Activated naive CD8-positive, alpha-beta T cell treated with anti-CD3 and anti-CD28 coated beads for 36 hours (primary cell): ENCODE data around the gene SF3A2. TPM values are rescaled to one million over a fixed set of nuclear protein-coding genes. Genes with fewer than 3 reads are reported as not detected.

Experiments used
- DNase-seq: peaks from one replicate; pipeline ENCODE4 v3.0.0; 2021
- H3K27ac Mint-ChIP-seq: one replicate; pipeline ENCODE4 v1.8.0; 2022; ENCODE audit warnings: mild to moderate bottlenecking, moderate library complexity, mixed read lengths
- H3K27me3 Mint-ChIP-seq: one replicate; pipeline ENCODE4 v1.8.0; 2022; ENCODE audit warnings: mild to moderate bottlenecking, mixed read lengths
- H3K36me3 Mint-ChIP-seq: one replicate; pipeline ENCODE4 v1.8.0; 2021; ENCODE audit warnings: mild to moderate bottlenecking, mixed read lengths
- H3K4me1 Mint-ChIP-seq: one replicate; pipeline ENCODE4 v1.8.0; 2021; ENCODE audit warnings: mixed read lengths
- H3K4me3 Mint-ChIP-seq: one replicate; pipeline ENCODE4 v1.8.0; 2022; ENCODE audit warnings: mild to moderate bottlenecking, moderate library complexity, mixed read lengths
- H3K9me3 Mint-ChIP-seq: one replicate; pipeline ENCODE4 v1.8.0; 2022; ENCODE audit warnings: mixed read lengths
- total RNA-seq, 2 experiments: library from RNA; stranded (reverse); gene quantifications; one replicate each; pipeline ENCODE4 v1.2.3, GENCODE V29; 2021

The SF3A2 gene
- total RNA-seq, 2 experiments from 2014 or later = 160 to 162 TPM

DNA sequence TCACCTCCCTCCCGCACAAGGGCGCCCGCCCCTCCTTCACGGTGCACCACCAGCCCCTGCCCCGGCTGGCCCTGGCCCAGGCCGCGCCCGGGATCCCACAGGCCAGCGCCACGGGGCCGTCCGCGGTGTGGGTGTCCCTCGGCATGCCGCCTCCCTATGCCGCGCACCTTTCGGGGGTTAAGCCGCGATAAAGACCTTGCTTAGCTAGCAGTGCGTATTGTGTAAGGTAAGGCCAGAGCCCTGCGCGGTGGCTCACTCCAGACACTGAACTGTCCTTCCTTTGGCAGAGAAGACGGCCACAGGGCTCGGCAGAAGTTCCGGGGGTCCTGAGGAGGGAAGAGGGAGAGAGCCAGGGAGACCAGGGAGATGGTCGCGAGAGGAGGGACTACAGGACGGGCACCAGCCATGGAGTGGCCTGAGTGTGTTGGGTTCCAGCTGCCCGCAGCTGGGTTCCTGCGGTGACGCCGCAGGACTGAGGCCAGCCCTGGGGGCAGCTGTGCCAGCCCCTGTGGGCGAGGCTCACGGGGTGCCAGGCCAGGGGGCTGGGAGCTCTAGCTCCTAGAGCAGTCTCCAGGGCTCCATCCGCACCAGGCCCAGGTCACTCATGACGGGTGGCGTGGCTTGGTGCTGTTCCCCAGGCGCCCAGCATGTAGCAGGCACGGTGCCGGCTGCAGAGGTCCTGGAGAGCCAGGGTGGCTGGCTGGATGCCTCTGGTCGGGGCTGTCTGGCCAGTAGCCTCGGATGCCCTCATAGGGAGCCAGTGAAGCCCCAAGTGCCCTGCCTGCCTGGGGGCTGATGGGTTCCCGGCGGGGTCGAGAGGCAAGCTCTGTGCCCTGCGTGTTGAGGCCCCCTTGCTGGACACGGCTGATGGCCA, 8.2 kb upstream of the SF3A2 start:
- DNase-seq = no peak
- Mint-ChIP-seq H3K4me1 (peaks cover 12% of the 10 kb centered on the region), H3K4me3 (no peak overlapping the region), H3K27ac (no peak overlapping the region), H3K36me3 (peaks cover 18% of the 10 kb centered on the region), H3K9me3 (no peaks in the 10 kb centered on the region), H3K27me3 (no peaks in the 10 kb centered on the region)

DNA sequence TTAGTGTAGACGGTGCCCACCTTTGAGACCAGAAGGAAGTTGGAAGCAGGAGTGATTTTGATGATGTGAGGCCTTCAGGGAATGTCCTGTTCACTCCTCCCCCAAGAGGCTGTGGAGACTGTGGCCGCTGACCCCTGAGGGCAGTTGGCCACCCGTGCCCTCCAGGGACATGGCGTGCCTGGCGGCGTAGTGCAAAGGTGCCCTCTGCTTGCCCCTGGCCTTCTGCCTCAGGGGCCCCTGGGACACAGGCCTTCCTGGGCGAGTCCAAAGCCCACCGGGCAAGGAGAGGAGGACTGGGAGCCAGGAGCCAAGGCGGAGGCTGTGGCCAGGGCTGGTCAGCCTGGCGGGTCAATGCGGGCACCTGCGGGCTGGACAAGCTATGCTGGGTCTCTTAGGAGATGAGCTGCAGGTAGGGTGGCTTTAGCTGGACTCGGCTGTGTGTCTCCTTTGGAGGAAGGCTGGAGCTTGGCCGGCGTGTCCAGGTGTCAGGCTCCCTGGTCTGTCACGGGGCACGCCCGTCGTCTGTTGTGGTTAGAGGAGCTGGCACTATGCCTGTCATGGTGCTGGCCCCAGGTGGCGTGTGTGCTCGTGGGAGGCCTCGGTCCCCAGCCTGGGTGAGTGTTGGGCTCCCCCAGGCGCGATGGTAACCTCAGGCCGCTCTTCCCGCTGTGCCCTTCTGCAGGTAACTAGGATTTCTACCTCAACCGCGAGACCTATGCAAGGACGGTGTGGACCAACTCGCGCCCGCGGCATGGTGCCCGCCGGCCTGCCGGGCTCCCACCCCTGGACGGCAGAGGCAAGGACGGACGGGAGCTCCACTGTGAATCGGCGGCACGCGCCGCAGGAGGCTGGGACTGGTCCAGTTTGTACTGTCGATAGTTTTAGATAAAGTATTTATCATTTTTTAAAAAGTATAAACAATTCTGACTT, 7.3 kb upstream of the SF3A2 start:
- Mint-ChIP-seq H3K4me3 (no peak overlapping the region), H3K27me3 (no peaks in the 10 kb centered on the region), H3K27ac (no peak overlapping the region)

DNA sequence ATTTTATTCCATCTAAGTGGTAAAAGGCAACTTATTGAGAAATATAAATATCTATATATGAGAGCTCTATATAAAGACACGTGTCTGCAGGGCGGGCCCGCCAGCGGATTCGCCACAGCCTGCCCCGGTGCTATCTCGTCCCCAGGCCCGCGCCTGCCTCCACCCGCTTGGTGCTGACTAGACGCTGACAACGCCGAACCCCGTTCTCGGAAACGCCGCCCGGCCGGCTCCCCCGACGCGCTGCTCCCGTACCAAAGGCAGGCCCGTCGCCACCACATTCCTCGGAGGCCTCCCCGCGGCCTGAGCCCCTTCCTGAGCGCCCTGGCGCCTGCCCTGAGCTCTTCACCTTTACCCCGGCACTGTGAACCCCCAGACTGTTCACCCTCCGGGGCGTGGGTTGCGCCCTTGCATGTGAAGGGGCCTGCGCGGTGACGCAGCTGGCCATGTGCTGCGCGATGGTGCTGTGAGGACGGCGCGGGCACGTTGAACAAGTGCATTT, 6.5 kb upstream of the SF3A2 start:
- Mint-ChIP-seq H3K27me3 (no peaks in the 10 kb centered on the region), H3K4me1 (peaks cover 16% of the 10 kb centered on the region), H3K9me3 (no peaks in the 10 kb centered on the region), H3K4me3 (no peak overlapping the region), H3K36me3 (peaks cover 17% of the 10 kb centered on the region), H3K27ac (no peak overlapping the region)
- DNase-seq = no peak

More for the DNA sequence above, 7.3 kb upstream of the SF3A2 start:
- no peak for DNase-seq
- no peaks in the 10 kb centered on the region for H3K9me3 Mint-ChIP-seq
- peaks cover 11% of the 10 kb centered on the region for H3K4me1 Mint-ChIP-seq
- peaks cover 16% of the 10 kb centered on the region for H3K36me3 Mint-ChIP-seq

DNA sequence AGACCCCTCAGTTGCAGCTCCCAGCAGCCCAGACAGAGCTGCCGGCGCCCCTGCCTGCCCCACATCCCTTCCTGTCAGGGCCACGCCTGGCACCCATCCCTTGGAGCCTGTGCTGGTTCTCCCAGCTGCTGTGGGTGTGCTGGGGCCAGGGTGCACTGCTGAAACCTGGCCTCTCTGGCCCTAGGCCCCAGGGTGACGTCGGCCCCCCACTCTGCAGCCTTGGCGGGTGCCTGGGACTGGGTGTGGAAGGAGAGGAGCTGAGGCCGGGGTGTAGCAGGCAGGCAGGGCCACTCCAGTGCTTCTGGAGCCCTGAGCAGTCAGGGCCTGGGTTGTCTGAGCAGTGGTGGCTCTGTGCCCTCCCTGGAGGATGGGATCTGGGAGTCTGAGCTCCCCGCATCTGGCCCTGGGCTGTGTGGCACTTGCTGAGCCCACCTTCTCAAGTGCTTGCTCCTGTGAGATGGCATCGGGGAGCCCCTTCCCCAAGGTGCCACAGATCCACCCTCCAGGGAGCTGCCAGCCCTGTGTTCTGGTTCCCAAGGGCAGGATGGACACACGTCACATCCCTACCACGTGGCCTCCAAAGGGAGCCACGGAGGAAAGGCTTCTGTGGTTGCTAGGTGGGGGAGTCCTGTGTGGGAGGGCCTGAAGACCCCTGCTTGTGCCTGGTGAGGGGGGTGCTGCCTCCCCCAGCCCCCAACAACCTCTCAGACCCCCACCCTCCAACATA, 5.7 kb upstream of the SF3A2 start:
- no peak for DNase-seq
- Mint-ChIP-seq H3K4me3 (no peak overlapping the region), H3K9me3 (no peaks in the 10 kb centered on the region), H3K27ac (no peak overlapping the region), H3K4me1 (peaks cover 20% of the 10 kb centered on the region), H3K27me3 (no peaks in the 10 kb centered on the region), H3K36me3 (peaks cover 17% of the 10 kb centered on the region)

DNA sequence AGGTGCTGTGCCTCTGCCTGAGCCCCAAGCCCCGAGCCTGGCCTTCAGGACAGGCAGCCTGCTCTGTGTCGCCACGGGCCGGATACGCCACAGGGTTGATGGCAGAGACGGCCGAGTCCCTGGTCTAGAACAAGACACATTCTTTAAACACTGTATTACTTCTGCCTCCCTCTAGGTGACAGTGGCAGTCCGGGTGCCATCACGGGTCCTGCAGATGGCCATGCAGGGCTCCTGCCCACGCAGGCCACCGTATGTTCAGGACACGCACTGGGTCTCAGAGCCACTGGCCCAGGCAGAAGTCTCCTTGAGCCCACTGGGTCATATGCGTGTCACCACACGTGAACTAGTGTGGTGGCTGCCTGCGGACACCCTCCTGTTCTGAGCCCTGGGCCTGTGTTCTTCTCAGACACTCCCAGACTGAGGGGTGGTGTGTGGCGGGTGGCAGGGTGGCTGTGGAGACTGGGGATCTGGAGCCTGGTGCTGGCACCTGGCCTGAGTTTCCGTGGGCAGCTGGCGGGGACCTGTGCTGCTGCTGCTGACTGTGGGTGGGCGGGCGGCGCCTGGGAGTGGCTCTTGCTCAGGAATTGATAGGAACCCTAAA, 4.9 kb upstream of the SF3A2 start:
- DNase-seq = no peak
- Mint-ChIP-seq H3K9me3 (no peaks in the 10 kb centered on the region), H3K27ac (no peak overlapping the region), H3K27me3 (no peaks in the 10 kb centered on the region), H3K36me3 (peaks cover 23% of the 10 kb centered on the region), H3K4me1 (peaks cover 24% of the 10 kb centered on the region), H3K4me3 (no peak overlapping the region)

DNA sequence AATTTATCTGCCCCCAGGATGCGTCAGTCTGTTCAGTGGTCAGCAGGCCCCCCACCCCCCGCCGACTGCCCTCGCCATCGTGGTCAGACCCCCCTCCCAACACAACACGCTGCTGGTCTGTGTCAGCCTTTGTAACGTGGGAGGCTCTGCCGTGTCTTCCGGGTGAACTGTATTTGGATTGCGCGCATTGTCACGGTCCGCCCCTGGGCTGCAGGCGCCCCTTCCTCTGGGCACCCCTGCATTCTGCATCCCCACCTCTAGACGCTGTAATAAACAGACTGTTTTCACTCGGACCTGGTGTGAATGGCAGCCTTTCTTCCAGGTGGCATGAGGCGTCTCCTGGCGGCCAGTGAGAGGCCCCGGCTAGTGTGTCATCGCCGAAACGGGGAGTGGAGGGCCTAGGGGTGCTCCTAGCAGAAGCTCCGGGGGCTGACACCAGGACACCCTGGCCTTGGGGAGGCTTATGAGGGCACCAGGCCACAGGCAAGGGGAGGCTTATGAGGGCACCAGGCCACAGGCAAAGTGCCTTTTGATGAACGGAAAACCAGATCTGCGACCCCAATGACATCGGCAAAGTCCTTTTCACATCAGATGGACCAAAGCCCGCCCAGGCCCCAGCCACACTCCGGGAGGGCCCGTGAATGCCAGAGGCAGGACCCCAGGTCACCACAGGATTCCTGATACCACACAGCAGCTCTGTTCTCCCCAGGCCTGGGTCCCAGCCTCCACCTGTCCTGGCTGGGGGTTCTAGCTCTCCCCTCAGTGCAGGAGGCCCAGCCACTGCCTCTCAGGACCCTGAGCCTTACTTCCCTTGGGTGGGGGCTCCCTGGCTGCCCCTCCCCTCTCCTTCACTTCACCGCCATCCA, 4.1 kb upstream of the SF3A2 start:
- peaks cover 25% of the 10 kb centered on the region for H3K4me1 Mint-ChIP-seq
- no peak overlapping the region for H3K4me3 Mint-ChIP-seq
- H3K27ac Mint-ChIP-seq = peak overlapping the region; percentile 25
- H3K9me3 Mint-ChIP-seq = no peaks in the 10 kb centered on the region
- DNase-seq = no peak
- H3K27me3 Mint-ChIP-seq = no peaks in the 10 kb centered on the region
- H3K36me3 Mint-ChIP-seq = peaks cover 29% of the 10 kb centered on the region

DNA sequence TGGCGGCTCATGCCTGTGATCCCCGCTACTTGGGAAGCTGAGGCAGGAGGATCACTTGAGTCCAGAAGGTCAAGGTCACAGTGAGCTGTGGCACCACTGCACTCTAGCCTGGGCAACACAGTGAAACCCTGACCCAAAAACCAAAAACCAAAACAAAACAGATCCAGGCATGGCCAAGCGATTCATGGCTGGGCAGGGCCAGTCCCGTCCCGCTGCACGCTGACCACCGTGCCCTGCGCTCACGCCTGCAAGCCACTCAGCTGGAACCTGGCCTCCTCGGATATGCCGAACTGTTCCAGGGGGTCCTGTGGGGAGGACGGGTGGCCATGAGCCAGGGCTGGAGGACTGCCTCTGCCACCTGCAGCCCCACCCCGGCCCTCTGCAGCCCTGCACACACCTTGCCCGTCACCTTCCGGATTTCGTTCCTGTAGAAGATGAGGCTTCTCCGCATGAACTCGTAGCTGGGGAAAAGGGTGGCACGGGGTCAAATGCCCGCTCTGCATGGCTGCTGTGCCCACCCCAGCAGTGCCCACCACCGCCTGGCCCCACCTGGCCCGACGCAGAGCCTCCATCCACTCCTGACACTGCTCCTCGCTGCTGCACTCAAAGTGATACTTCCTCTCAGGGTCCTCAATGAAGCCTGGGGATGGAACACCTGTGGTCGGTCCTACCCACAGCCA, 2.9 kb upstream of the SF3A2 start:
- Mint-ChIP-seq H3K27me3 (no peaks in the 10 kb centered on the region), H3K36me3 (peaks cover 37% of the 10 kb centered on the region), H3K27ac (peak overlapping the region; percentile 54), H3K4me3 (peak overlapping the region; percentile 97), H3K9me3 (no peaks in the 10 kb centered on the region), H3K4me1 (peaks cover 36% of the 10 kb centered on the region)
- DNase-seq = no peak

DNA sequence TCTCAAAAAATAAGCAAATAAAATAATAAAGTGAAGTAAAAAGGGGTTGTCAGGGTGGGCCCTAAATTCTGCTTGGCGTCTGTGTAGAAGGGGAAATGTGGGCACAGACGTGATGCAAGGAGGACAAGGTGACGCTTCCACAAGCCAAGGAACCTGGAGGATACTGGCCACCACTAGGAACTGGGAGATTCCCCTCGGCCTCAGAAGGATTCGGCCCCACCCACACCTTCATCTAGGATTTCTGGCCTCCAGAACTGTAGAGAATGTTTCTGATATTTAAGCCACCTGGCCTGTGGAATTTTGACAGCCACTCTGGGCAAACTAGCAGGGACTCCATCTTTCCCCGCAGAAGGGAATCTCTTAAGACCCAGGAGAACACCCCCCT, 1.6 kb upstream of the SF3A2 start:
- Mint-ChIP-seq H3K27me3 (no peaks in the 10 kb centered on the region), H3K4me3 (peak overlapping the region; percentile 97), H3K4me1 (peaks cover 46% of the 10 kb centered on the region), H3K36me3 (peaks cover 45% of the 10 kb centered on the region), H3K27ac (peak overlapping the region; percentile 91), H3K9me3 (no peaks in the 10 kb centered on the region)
- no peak for DNase-seq

DNA sequence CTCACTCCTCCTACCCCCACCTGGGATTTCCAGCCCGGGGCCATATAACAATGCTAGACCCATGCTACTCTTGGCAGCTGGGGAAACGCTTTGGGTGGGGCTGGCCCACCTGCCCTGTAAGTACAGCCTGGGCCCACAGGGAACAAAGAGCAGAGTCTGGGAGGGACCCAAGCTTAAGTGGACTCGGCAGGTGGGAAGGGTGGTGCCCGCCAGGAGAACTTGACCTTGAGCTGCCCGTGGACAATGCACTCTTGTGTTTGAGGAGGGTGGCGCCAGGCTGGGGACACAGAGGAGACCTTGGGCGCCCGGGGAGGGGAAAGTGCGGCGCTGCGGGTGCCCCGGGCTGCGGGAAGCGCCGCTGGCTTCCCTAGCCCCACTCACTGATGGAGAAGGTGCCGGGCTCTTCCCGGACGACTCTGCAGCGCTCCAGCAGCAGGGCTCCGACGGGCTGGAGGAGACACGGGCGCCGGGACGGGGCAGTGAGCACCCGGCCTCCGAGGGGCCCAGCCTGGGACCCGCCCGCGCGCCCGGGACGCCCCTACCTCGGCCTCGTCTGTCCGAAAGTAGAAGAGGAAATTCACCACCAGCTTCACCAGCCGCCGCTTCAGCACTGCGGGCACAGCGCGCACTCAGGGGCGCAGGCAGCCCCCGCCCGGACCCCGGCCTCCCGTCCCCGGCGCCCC, 1.1 kb upstream of the SF3A2 start:
- Mint-ChIP-seq H3K4me3 (peak overlapping the region; percentile 97), H3K27me3 (no peaks in the 10 kb centered on the region), H3K36me3 (peaks cover 50% of the 10 kb centered on the region), H3K9me3 (no peaks in the 10 kb centered on the region), H3K4me1 (peaks cover 50% of the 10 kb centered on the region), H3K27ac (peak overlapping the region; percentile 91)
- peak; percentile 44 for DNase-seq

DNA sequence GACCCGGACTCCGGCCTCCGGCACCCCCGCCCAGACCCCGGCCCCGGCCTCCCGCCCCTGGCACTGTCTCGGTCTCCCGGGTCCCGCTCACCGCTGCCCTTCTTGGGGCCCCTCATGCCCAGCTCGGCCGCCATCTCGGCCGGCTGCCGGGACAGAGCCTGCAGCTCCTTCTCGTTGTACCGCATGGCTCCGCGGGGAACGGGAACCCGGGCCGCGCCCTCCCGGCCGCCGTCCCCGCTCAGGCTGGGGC, 635 bp upstream of the SF3A2 start:
- H3K4me1 Mint-ChIP-seq = peaks cover 55% of the 10 kb centered on the region

DNA sequence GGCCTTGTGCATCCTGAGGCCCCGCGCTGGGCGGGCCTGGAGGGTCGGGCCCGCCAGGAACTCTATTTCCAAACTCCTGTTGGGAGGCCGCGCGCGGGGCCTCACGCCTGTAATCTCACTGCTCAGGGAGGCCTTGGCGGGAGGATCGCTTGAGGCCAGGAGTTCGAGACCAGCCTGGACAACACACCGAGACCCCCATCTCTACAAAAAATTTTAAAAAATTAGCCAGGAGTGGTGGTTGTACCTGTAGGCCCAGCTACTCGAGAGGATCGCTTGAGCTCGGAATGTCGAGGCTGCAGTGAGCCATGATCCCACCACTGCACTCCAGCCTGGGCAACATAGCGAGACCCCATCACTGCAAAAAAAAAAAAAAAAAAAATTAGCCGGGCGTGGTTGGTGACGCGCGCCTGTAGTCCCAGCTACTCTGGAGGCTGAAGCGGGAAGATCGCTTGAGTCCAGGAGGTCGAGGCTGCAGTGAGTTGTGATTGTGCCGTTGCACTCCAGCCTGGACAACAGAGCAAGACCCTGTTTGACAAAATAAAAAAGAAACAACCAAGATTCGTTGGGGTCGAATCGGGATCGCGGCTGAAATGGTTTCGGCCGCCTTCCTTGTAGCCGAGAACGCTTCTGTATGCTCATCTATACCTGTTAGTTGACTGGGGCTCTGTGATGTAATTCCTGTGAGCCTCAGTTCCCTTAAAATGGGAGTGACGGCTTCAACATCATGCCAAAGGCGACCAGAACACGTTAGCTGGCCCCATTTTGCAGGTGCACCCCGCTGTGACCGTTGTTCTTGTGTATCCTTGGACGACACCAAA, 636 bp downstream of the SF3A2 start:
- peaks cover 60% of the 10 kb centered on the region for H3K36me3 Mint-ChIP-seq
- DNase-seq = no peak
- peak overlapping the region; percentile 100 for H3K27ac Mint-ChIP-seq
- no peaks in the 10 kb centered on the region for H3K27me3 Mint-ChIP-seq
- no peaks in the 10 kb centered on the region for H3K9me3 Mint-ChIP-seq
- peaks cover 64% of the 10 kb centered on the region for H3K4me1 Mint-ChIP-seq
- peak overlapping the region; percentile 99 for H3K4me3 Mint-ChIP-seq

More for the DNA sequence above, 635 bp upstream of the SF3A2 start:
- Mint-ChIP-seq H3K4me3 (peak overlapping the region; percentile 99), H3K27me3 (no peaks in the 10 kb centered on the region), H3K9me3 (no peaks in the 10 kb centered on the region), H3K36me3 (peaks cover 55% of the 10 kb centered on the region), H3K27ac (peak overlapping the region; percentile 100)
- no peak for DNase-seq

DNA sequence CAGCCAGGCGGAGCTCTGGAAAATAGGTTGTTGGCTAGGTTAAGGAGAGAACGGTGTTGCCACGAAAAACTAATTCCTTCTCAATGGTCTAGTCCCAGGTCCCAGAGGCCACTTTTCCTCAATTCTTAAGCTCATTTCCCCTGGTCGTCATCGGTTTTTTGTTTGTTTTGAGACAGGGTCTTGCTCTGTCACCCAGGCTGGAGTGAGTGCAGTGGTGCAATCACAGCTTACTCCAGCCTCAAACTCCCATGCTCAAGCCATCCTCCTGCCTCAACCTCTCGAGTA, 1.2 kb downstream of the SF3A2 start:
- Mint-ChIP-seq H3K36me3 (peaks cover 65% of the 10 kb centered on the region), H3K9me3 (no peaks in the 10 kb centered on the region), H3K4me1 (peaks cover 67% of the 10 kb centered on the region), H3K27ac (peak overlapping the region; percentile 100), H3K27me3 (no peaks in the 10 kb centered on the region), H3K4me3 (peak overlapping the region; percentile 99)
- no peak for DNase-seq
